HK-2 (cell line): Measurements from ENCODE around the gene JMJD6.
A peak's percentile ranks its signal among the peaks of the same experiment; 100 is the strongest.

Experiments
- DNase-seq: peaks from one replicate; pipeline ENCODE4 v3.0.0-alpha.2; 2018; ENCODE audit not compliant: unreplicated experiment

JMJD6 gene

GRCh38 chr17:76697702-76698465 is 28.5 kb downstream of the JMJD6 start:
- DNase-seq: peak; percentile 63

GRCh38 chr17:76696763-76697701 is 29.4 kb downstream of the JMJD6 start:
- DNase-seq: no peak

- DNase-seq: no peak
These were observed 31.2 kb downstream of the JMJD6 start for GRCh38 chr17:76695059-76695831.

- DNase-seq: no peak
These were observed 34.8 kb downstream of the JMJD6 start for GRCh38 chr17:76691379-76692191.

- DNase-seq: no peak
These were observed 35.7 kb downstream of the JMJD6 start for GRCh38 chr17:76690596-76691280.

GRCh38 chr17:76689859-76690258 is 36.5 kb downstream of the JMJD6 start:
- no peak for DNase-seq

GRCh38 chr17:76688165-76688622 is 38.2 kb downstream of the JMJD6 start:
- DNase-seq: peak; percentile 71

- no peak for DNase-seq
These were observed 38.9 kb downstream of the JMJD6 start for GRCh38 chr17:76687298-76688164.

- DNase-seq: no peak
These were observed 39.7 kb downstream of the JMJD6 start for GRCh38 chr17:76686538-76687297.

GRCh38 chr17:76685846-76686245 is 40.6 kb downstream of the JMJD6 start:
- DNase-seq: no peak

GRCh38 chr17:76685366-76685765 is 41.0 kb downstream of the JMJD6 start:
- DNase-seq: no peak

- no peak for DNase-seq
These were observed 41.6 kb downstream of the JMJD6 start for GRCh38 chr17:76684756-76685155.

GRCh38 chr17:76683921-76684745 is 42.3 kb downstream of the JMJD6 start:
- DNase-seq: no peak

- no peak for DNase-seq
These were observed 43.2 kb downstream of the JMJD6 start for GRCh38 chr17:76683011-76683755.

GRCh38 chr17:76682296-76682695 is 44.1 kb downstream of the JMJD6 start:
- DNase-seq: no peak

GRCh38 chr17:76681222-76682137 is 44.9 kb downstream of the JMJD6 start:
- DNase-seq: peak; percentile 63
